ENCODE data around the gene RPRM.
"Not testable (repeated sequence)": the region's sequence is repeated elsewhere in the genome, so short reads cannot be mapped to it uniquely, and the experiment has no call there.

RPRM gene

GRCh38 chr2:153442616-153443015 is 35.9 kb downstream of the RPRM start:
- not testable (repeated sequence) for ATAC-seq (replicated peaks; ENCODE audit: extremely low read depth, poor library complexity, severe bottlenecking); H3K27me3 Mint-ChIP-seq; H3K4me3 Mint-ChIP-seq; H3K36me3 Mint-ChIP-seq (ENCODE audit: insufficient read depth); DNase-seq (ENCODE audit: low spot score in 2 of 2); H3K27ac Mint-ChIP-seq (ENCODE audit: low read depth); H3K4me1 Mint-ChIP-seq
- H3K9me3 Mint-ChIP-seq = peaks cover 22% of the 10 kb centered on the region

- H3K27me3 Mint-ChIP-seq; H3K4me1 Mint-ChIP-seq; H3K27ac Mint-ChIP-seq (ENCODE audit: low read depth); H3K36me3 Mint-ChIP-seq (ENCODE audit: insufficient read depth); H3K4me3 Mint-ChIP-seq; ATAC-seq (replicated peaks; ENCODE audit: extremely low read depth, poor library complexity, severe bottlenecking); DNase-seq (ENCODE audit: low spot score in 2 of 2): not testable (repeated sequence)
- peaks cover 29% of the 10 kb centered on the region for H3K9me3 Mint-ChIP-seq
These were observed 38.5 kb downstream of the RPRM start for GRCh38 chr2:153440090-153440489.

GRCh38 chr2:153433403-153433802 is 45.2 kb downstream of the RPRM start:
- H3K4me3 Mint-ChIP-seq = no peak overlapping the region
- H3K36me3 Mint-ChIP-seq (ENCODE audit: insufficient read depth) = no peaks in the 10 kb centered on the region
- no peaks in the 10 kb centered on the region for H3K27me3 Mint-ChIP-seq
- ATAC-seq (replicated peaks; ENCODE audit: extremely low read depth, poor library complexity, severe bottlenecking) (no peak), DNase-seq (ENCODE audit: low spot score in 2 of 2) (no peak)
- peaks cover 10% of the 10 kb centered on the region for H3K9me3 Mint-ChIP-seq
- no peaks in the 10 kb centered on the region for H3K4me1 Mint-ChIP-seq
- no peak overlapping the region for H3K27ac Mint-ChIP-seq (ENCODE audit: low read depth)

GRCh38 chr2:153432381-153432780 is 46.2 kb downstream of the RPRM start:
- H3K27me3 Mint-ChIP-seq = no peaks in the 10 kb centered on the region
- no peaks in the 10 kb centered on the region for H3K36me3 Mint-ChIP-seq (ENCODE audit: insufficient read depth)
- no peak overlapping the region for H3K4me3 Mint-ChIP-seq

GRCh38 chr2:153431114-153431513 is 47.4 kb downstream of the RPRM start:
- ATAC-seq (replicated peaks; ENCODE audit: extremely low read depth, poor library complexity, severe bottlenecking) (no peak), DNase-seq (ENCODE audit: low spot score in 2 of 2) (no peak)
- no peaks in the 10 kb centered on the region for H3K36me3 Mint-ChIP-seq (ENCODE audit: insufficient read depth)
- no peaks in the 10 kb centered on the region for H3K27me3 Mint-ChIP-seq
- H3K4me1 Mint-ChIP-seq = no peaks in the 10 kb centered on the region
- no peak overlapping the region for H3K4me3 Mint-ChIP-seq
- H3K27ac Mint-ChIP-seq (ENCODE audit: low read depth) = no peak overlapping the region
- H3K9me3 Mint-ChIP-seq = no peaks in the 10 kb centered on the region

More at GRCh38 chr2:153432381-153432780, 46.2 kb downstream of the RPRM start:
- DNase-seq (ENCODE audit: low spot score in 2 of 2) = no peak
- no peak for ATAC-seq (replicated peaks; ENCODE audit: extremely low read depth, poor library complexity, severe bottlenecking)
- peaks cover 7% of the 10 kb centered on the region for H3K9me3 Mint-ChIP-seq
- H3K27ac Mint-ChIP-seq (ENCODE audit: low read depth) = no peak overlapping the region
- no peaks in the 10 kb centered on the region for H3K4me1 Mint-ChIP-seq
